HFFc6 (cell line): Measurements from ENCODE around the gene NEK9. TPM values are rescaled to one million over a fixed set of nuclear protein-coding genes. Genes with fewer than 3 reads are reported as not detected.

Experiments used
- DNase-seq: peaks from one replicate; pipeline ENCODE4 v3.0.0-alpha.2; 2018
- H3K27ac Mint-ChIP-seq: 2 replicates; pipeline ENCODE4 v1.8.0; 2020; ENCODE audit warnings: mild to moderate bottlenecking, mixed read lengths
- H3K27me3 Mint-ChIP-seq: 2 replicates; pipeline ENCODE4 v1.8.0; 2021; ENCODE audit warnings: mild to moderate bottlenecking, moderate library complexity, mixed read lengths; ENCODE audit not compliant: insufficient read depth
- H3K36me3 Mint-ChIP-seq: 2 replicates; pipeline ENCODE4 v1.8.0; 2021; ENCODE audit warnings: low read depth, mixed read lengths
- H3K4me1 Mint-ChIP-seq: 2 replicates; pipeline ENCODE4 v1.8.0; 2020; ENCODE audit warnings: low read depth, mixed read lengths
- H3K4me3 Mint-ChIP-seq: 2 replicates; pipeline ENCODE4 v1.8.0; 2020; ENCODE audit warnings: mild to moderate bottlenecking, moderate library complexity, mixed read lengths
- H3K9me3 Mint-ChIP-seq: 2 replicates; pipeline ENCODE4 v1.8.0; 2020; ENCODE audit warnings: mild to moderate bottlenecking, mixed read lengths
- total RNA-seq, 6 experiments: library from RNA; stranded (reverse); fragmentation: NEBNext Ultra II Directional; extraction: Animal tissue kit (Norgen Biotek cat#: 25700); gene quantifications; 2 replicates in 1 of 6; 3 replicates in 5 of 6; pipeline ENCODE4 v1.2.3, GENCODE V29; 2021
- TF ChIP-seq, protein P1 (sequence below): fragments of 200-600 bp; sonication (generic); IDR thresholded peaks from 2 replicates; pipeline ENCODE4 v1.5.0; 2021; ENCODE audit warnings: antibody characterized with exemption, mild to moderate bottlenecking

The NEK9 gene
- total RNA-seq, 6 experiments from 2014 or later = 67.6 to 79.4 (median 69.4) TPM

GRCh38 chr14:75046899-75047298 lies 79.9 kb downstream of the NEK9 start:
- Mint-ChIP-seq H3K27ac (peak overlapping the region; percentile 49), H3K27me3 (peaks cover 3% of the 10 kb centered on the region), H3K4me1 (peaks cover 86% of the 10 kb centered on the region), H3K4me3 (peak overlapping the region; percentile 38), H3K9me3 (no peaks in the 10 kb centered on the region), H3K36me3 (peaks cover 11% of the 10 kb centered on the region)
- DNase-seq = peak; percentile 48
- TF ChIP-seq, protein P1, sequence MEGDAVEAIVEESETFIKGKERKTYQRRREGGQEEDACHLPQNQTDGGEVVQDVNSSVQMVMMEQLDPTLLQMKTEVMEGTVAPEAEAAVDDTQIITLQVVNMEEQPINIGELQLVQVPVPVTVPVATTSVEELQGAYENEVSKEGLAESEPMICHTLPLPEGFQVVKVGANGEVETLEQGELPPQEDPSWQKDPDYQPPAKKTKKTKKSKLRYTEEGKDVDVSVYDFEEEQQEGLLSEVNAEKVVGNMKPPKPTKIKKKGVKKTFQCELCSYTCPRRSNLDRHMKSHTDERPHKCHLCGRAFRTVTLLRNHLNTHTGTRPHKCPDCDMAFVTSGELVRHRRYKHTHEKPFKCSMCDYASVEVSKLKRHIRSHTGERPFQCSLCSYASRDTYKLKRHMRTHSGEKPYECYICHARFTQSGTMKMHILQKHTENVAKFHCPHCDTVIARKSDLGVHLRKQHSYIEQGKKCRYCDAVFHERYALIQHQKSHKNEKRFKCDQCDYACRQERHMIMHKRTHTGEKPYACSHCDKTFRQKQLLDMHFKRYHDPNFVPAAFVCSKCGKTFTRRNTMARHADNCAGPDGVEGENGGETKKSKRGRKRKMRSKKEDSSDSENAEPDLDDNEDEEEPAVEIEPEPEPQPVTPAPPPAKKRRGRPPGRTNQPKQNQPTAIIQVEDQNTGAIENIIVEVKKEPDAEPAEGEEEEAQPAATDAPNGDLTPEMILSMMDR = no peak

- Mint-ChIP-seq H3K27me3 (peaks cover 1% of the 10 kb centered on the region), H3K36me3 (peaks cover 11% of the 10 kb centered on the region), H3K4me3 (no peak overlapping the region; the same call in 1 of the 2 replicates), H3K27ac (peak overlapping the region; percentile 49; the same call in 1 of the 2 replicates), H3K4me1 (peaks cover 88% of the 10 kb centered on the region), H3K9me3 (no peaks in the 10 kb centered on the region)
- TF ChIP-seq, protein P1 = no peak
- no peak for DNase-seq
Observed at GRCh38 chr14:75046275-75046674, 80.6 kb downstream of the NEK9 start.

- no peak for DNase-seq
- Mint-ChIP-seq H3K9me3 (no peaks in the 10 kb centered on the region), H3K27me3 (no peaks in the 10 kb centered on the region), H3K4me3 (peak overlapping the region; percentile 42), H3K27ac (peak overlapping the region; percentile 16), H3K36me3 (peaks cover 9% of the 10 kb centered on the region), H3K4me1 (peaks cover 78% of the 10 kb centered on the region)
- TF ChIP-seq, protein P1 = no peak
Observed at GRCh38 chr14:75044752-75045151, 82.1 kb downstream of the NEK9 start.

GRCh38 chr14:75044322-75044721 lies 82.5 kb downstream of the NEK9 start:
- peaks cover 5% of the 10 kb centered on the region for H3K36me3 Mint-ChIP-seq
- H3K4me3 Mint-ChIP-seq = peak overlapping the region; percentile 42
- no peaks in the 10 kb centered on the region for H3K9me3 Mint-ChIP-seq
- peaks cover 74% of the 10 kb centered on the region for H3K4me1 Mint-ChIP-seq
- no peaks in the 10 kb centered on the region for H3K27me3 Mint-ChIP-seq
- peak overlapping the region; percentile 50 for H3K27ac Mint-ChIP-seq
- DNase-seq = peak; percentile 73
- TF ChIP-seq, protein P1 = no peak

DNA sequence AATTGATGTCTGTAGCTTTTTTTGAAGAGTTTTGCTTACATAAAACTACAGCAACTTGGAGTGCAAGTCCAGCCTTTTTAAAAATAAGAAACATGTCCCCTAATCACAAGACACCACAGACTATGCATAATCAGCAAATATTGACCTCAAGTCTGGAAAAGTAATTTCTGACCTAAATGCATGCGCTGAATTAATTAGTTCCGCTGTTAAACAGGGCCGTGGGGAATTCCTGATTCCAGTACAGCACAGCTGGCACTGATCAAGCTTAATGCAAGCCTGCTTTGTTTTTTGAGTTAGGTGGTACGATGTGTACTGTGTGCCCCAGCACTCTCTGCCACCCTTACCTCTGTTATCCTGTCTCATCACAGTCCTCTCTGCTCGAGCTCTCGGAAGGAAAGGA lies 84.8 kb downstream of the NEK9 start:
- peaks cover 54% of the 10 kb centered on the region for H3K4me1 Mint-ChIP-seq
- H3K9me3 Mint-ChIP-seq = no peaks in the 10 kb centered on the region
- H3K36me3 Mint-ChIP-seq = peaks cover 5% of the 10 kb centered on the region
- H3K4me3 Mint-ChIP-seq = peak overlapping the region; percentile 44
- no peak for DNase-seq
- TF ChIP-seq, protein P1 = no peak
- no peaks in the 10 kb centered on the region for H3K27me3 Mint-ChIP-seq
- peak overlapping the region; percentile 45 for H3K27ac Mint-ChIP-seq

- Mint-ChIP-seq H3K36me3 (peaks cover 5% of the 10 kb centered on the region; the same call in 1 of the 2 replicates), H3K9me3 (no peaks in the 10 kb centered on the region), H3K27ac (peak overlapping the region; percentile 45), H3K27me3 (no peaks in the 10 kb centered on the region), H3K4me3 (peak overlapping the region; percentile 44; the same call in 1 of the 2 replicates), H3K4me1 (peaks cover 49% of the 10 kb centered on the region)
- TF ChIP-seq, protein P1 = no peak
- DNase-seq = no peak
Observed at GRCh38 chr14:75041613-75042012, 85.2 kb downstream of the NEK9 start.
